BLaER1 (cell line): ENCODE results near the gene KRTAP5-9.
"Not testable (repeated sequence)": the region's sequence is repeated elsewhere in the genome, so short reads cannot be mapped to it uniquely, and the experiment has no call there.

ENCODE experiments used
- H3K27ac ChIP-seq: shearing (Covaris generic); formaldehyde crosslinking; 2 replicates; pipeline ENCODE4 v1.8.1; 2022
- H3K27me3 ChIP-seq: shearing (Covaris generic); formaldehyde crosslinking; 2 replicates; pipeline ENCODE4 v1.8.1; 2022
- H3K36me3 ChIP-seq: shearing (Covaris generic); formaldehyde crosslinking; 2 replicates; pipeline ENCODE4 v1.8.1; 2022
- H3K4me1 ChIP-seq: shearing (Covaris generic); formaldehyde crosslinking; 2 replicates; pipeline ENCODE4 v1.8.1; 2022
- H3K4me2 ChIP-seq: shearing (Covaris generic); formaldehyde crosslinking; 2 replicates; pipeline ENCODE4 v1.8.1; 2022
- H3K4me3 ChIP-seq: shearing (Covaris generic); formaldehyde crosslinking; 2 replicates; pipeline ENCODE4 v1.8.1; 2022
- H3K9ac ChIP-seq: shearing (Covaris generic); formaldehyde crosslinking; 2 replicates; pipeline ENCODE4 v1.8.1; 2022
- H3K9me3 ChIP-seq: shearing (Covaris generic); formaldehyde crosslinking; 2 replicates; pipeline ENCODE4 v1.8.1; 2022
- H4K20me1 ChIP-seq: shearing (Covaris generic); formaldehyde crosslinking; 2 replicates; pipeline ENCODE4 v1.8.1; 2022
- Cebpa-rat ChIP-seq: shearing (Covaris generic); IDR thresholded peaks from 2 replicates; pipeline ENCODE4 v1.8.1; 2022

KRTAP5-9 gene

GRCh38 chr11:71580057-71581003, 32.1 kb downstream of the KRTAP5-9 start:
- TF ChIP-seq Cebpa-rat, result no peak
- no peak overlapping the region for H3K27ac ChIP-seq
- no peaks in the 10 kb centered on the region for H4K20me1 ChIP-seq
- H3K4me3 ChIP-seq, result no peak overlapping the region
- H3K9me3 ChIP-seq, result no peaks in the 10 kb centered on the region
- H3K4me2 ChIP-seq, result peak overlapping the region; percentile 26
- no peaks in the 10 kb centered on the region for H3K27me3 ChIP-seq
- no peak overlapping the region for H3K9ac ChIP-seq
- H3K4me1 ChIP-seq, result peaks cover 40% of the 10 kb centered on the region
- no peaks in the 10 kb centered on the region for H3K36me3 ChIP-seq

GRCh38 chr11:71581826-71582225, 33.6 kb downstream of the KRTAP5-9 start:
- Histone ChIP-seq H3K36me3 (no peaks in the 10 kb centered on the region), H3K27ac (no peak overlapping the region), H3K4me3 (no peak overlapping the region), H3K9ac (no peak overlapping the region), H3K4me1 (peaks cover 32% of the 10 kb centered on the region), H3K27me3 (no peaks in the 10 kb centered on the region), H4K20me1 (no peaks in the 10 kb centered on the region), H3K9me3 (no peaks in the 10 kb centered on the region), H3K4me2 (no peak overlapping the region; the same call in 1 of the 2 replicates)
- no peak for TF ChIP-seq Cebpa-rat

- H3K4me3 ChIP-seq, result no peak within 1 kb of the TSS
- peak within 1 kb of the TSS; percentile 19; the same call in 1 of the 2 replicates for H3K4me2 ChIP-seq
- H4K20me1 ChIP-seq, result no peaks in the 10 kb centered on the region
- H3K9ac ChIP-seq, result no peak within 1 kb of the TSS
- H3K27ac ChIP-seq, result no peak within 1 kb of the TSS
- H3K36me3 ChIP-seq, result no peaks in the 10 kb centered on the region
- H3K9me3 ChIP-seq, result no peaks in the 10 kb centered on the region
- peaks cover 32% of the 10 kb centered on the region for H3K4me1 ChIP-seq
- no peaks in the 10 kb centered on the region for H3K27me3 ChIP-seq
- no peak for TF ChIP-seq Cebpa-rat
These were observed 34.2 kb downstream of the KRTAP5-9 start, which contains the start of gene KRTAP5-11 for GRCh38 chr11:71582309-71582895. Gene KRTAP5-11 (minus strand): TSS chr11:71582875. CDS start chr11:71582837, 38 bp downstream.

GRCh38 chr11:71582969-71583368, 34.7 kb downstream of the KRTAP5-9 start:
- Histone ChIP-seq H3K4me2 (peak overlapping the region; percentile 19; the same call in 1 of the 2 replicates), H3K4me1 (peaks cover 32% of the 10 kb centered on the region)
- not testable (repeated sequence) for H4K20me1 ChIP-seq, H3K27ac ChIP-seq, H3K27me3 ChIP-seq, H3K9ac ChIP-seq, H3K4me3 ChIP-seq, H3K36me3 ChIP-seq, H3K9me3 ChIP-seq

GRCh38 chr11:71585673-71586072, 37.5 kb downstream of the KRTAP5-9 start:
- not testable (repeated sequence) for H3K4me3 ChIP-seq, H3K27me3 ChIP-seq, H3K36me3 ChIP-seq, H3K4me2 ChIP-seq, H4K20me1 ChIP-seq, H3K27ac ChIP-seq, H3K9me3 ChIP-seq, H3K9ac ChIP-seq
- peaks cover 18% of the 10 kb centered on the region for H3K4me1 ChIP-seq

GRCh38 chr11:71588314-71588713, 40.1 kb downstream of the KRTAP5-9 start:
- H3K27me3 ChIP-seq, H3K4me3 ChIP-seq, H3K9ac ChIP-seq, H3K9me3 ChIP-seq, H3K27ac ChIP-seq, H3K4me2 ChIP-seq, H3K4me1 ChIP-seq, H3K36me3 ChIP-seq, H4K20me1 ChIP-seq: not testable (repeated sequence)

GRCh38 chr11:71588822-71589545, 40.8 kb downstream of the KRTAP5-9 start:
- H3K4me2 ChIP-seq, H3K9ac ChIP-seq, H3K36me3 ChIP-seq: not testable (repeated sequence)

GRCh38 chr11:71589546-71589920, 41.3 kb downstream of the KRTAP5-9 start:
- H3K4me3 ChIP-seq, H3K36me3 ChIP-seq, H3K27ac ChIP-seq, H3K9me3 ChIP-seq, H3K27me3 ChIP-seq, H3K4me1 ChIP-seq, H3K4me2 ChIP-seq, H3K9ac ChIP-seq, H4K20me1 ChIP-seq: not testable (repeated sequence)

More at GRCh38 chr11:71588822-71589545, 40.8 kb downstream of the KRTAP5-9 start:
- not testable (repeated sequence) for H3K9me3 ChIP-seq, H3K4me3 ChIP-seq, H3K4me1 ChIP-seq, H3K27me3 ChIP-seq, H3K27ac ChIP-seq, H4K20me1 ChIP-seq
